CD14-positive monocyte (primary cell): ENCODE measurements around the gene SPOP. TPM values are rescaled to one million over a fixed set of nuclear protein-coding genes. Genes with fewer than 3 reads are reported as not detected.
A peak's percentile ranks its signal among the peaks of the same experiment; 100 is the strongest.

Experiments
- DNase-seq, 3 donors: peaks; one replicate each; pipeline ENCODE4 v3.0.0-alpha.2; 2011 to 2022
- H2AFZ ChIP-seq: 2 replicates; pipeline ENCODE4 v1.6.0; 2012; ENCODE audit warnings: mild to moderate bottlenecking, low read depth, low read length, inconsistent platforms; ENCODE audit not compliant: insufficient read depth, poor library complexity, severe bottlenecking
- H3K27ac ChIP-seq, 2 donors: 1 replicate in 1 of 2; 2 replicates in 1 of 2; pipeline ENCODE4 v1.5.1; 2012 to 2013; ENCODE audit warnings: low read length in 2 of 2, control low read depth in 1 of 2, inconsistent platforms in 1 of 2, low read depth in 1 of 2, mild to moderate bottlenecking in 1 of 2
- H3K27me3 ChIP-seq, 2 donors: one replicate each; pipeline versions ENCODE4 v1.6.0 to v1.6.1; 2011 to 2013; ENCODE audit warnings: low read length in 2 of 2; ENCODE audit not compliant: control insufficient read depth in 2 of 2, insufficient read depth in 2 of 2
- H3K36me3 ChIP-seq, 2 donors: replicated peaks in 1 of 2; 1 replicate in 1 of 2; 2 replicates in 1 of 2; pipeline versions ENCODE4 v1.5.1 to v1.6.1; 2012 to 2013; ENCODE audit warnings: low read length in 2 of 2, control low read depth in 1 of 2, inconsistent platforms in 1 of 2, mild to moderate bottlenecking in 1 of 2; ENCODE audit not compliant: insufficient read depth in 2 of 2, control insufficient read depth in 1 of 2
- H3K4me1 ChIP-seq, 2 donors: 1 replicate in 1 of 2; 2 replicates in 1 of 2; pipeline versions ENCODE4 v1.5.1 to v1.6.1; 2012 to 2013; ENCODE audit warnings: low read length in 2 of 2, control low read depth in 1 of 2, inconsistent platforms in 1 of 2, mild to moderate bottlenecking in 1 of 2, moderate library complexity in 1 of 2; ENCODE audit not compliant: insufficient read depth in 2 of 2, control insufficient read depth in 1 of 2
- H3K4me2 ChIP-seq: replicated peaks from 2 replicates; pipeline ENCODE3; 2012; ENCODE audit warnings: low read length, moderate library complexity, mild to moderate bottlenecking; ENCODE audit not compliant: poor library complexity, severe bottlenecking; ENCODE audit errors: extremely low read depth
- H3K4me3 ChIP-seq, 3 experiments: fragments of 200-600 bp in 1 of 3; sonication (generic) in 1 of 3; replicated peaks in 1 of 3; 1 replicate in 2 of 3; 2 replicates in 1 of 3; pipeline ENCODE4 v1.5.1; 2011 to 2013; ENCODE audit warnings: low read length in 3 of 3, mild to moderate bottlenecking in 3 of 3, control low read depth in 2 of 3, low read depth in 2 of 3, inconsistent platforms in 1 of 3, moderate library complexity in 1 of 3
- H3K79me2 ChIP-seq: 2 replicates; pipeline ENCODE4 v1.6.0; 2012; ENCODE audit warnings: mild to moderate bottlenecking, control low read depth, inconsistent platforms, low read length, moderate library complexity; ENCODE audit not compliant: insufficient read depth
- H3K9ac ChIP-seq: 2 replicates; pipeline ENCODE4 v1.6.0; 2017; ENCODE audit warnings: low read length, mild to moderate bottlenecking; ENCODE audit not compliant: insufficient read depth, poor library complexity, severe bottlenecking
- H3K9me3 ChIP-seq, 2 donors: replicated peaks in 1 of 2; 1 replicate in 1 of 2; 2 replicates in 1 of 2; pipeline versions ENCODE4 v1.5.1 to v1.6.1; 2012 to 2013; ENCODE audit warnings: low read length in 2 of 2, control low read depth in 1 of 2; ENCODE audit not compliant: control insufficient read depth in 1 of 2, insufficient read depth in 1 of 2
- H4K20me1 ChIP-seq: 2 replicates; pipeline ENCODE4 v1.6.0; 2012; ENCODE audit warnings: mild to moderate bottlenecking, low read length, control low read depth, moderate library complexity; ENCODE audit not compliant: insufficient read depth
- H3K27ac Mint-ChIP-seq, 7 donors: one replicate each; pipeline ENCODE4 v1.8.0; 2020; ENCODE audit warnings: mild to moderate bottlenecking in 7 of 7, mixed read lengths in 7 of 7, moderate library complexity in 6 of 7, inconsistent platforms in 2 of 7
- H3K27me3 Mint-ChIP-seq, 3 donors: one replicate each; pipeline ENCODE4 v1.8.0; 2021 to 2022; ENCODE audit warnings: low read depth in 3 of 3, mild to moderate bottlenecking in 3 of 3, mixed read lengths in 3 of 3, moderate library complexity in 3 of 3, inconsistent platforms in 1 of 3
- H3K36me3 Mint-ChIP-seq, 2 donors: one replicate each; pipeline ENCODE4 v1.8.0; 2020; ENCODE audit warnings: mixed read lengths in 2 of 2, inconsistent platforms in 1 of 2, mild to moderate bottlenecking in 1 of 2
- H3K4me1 Mint-ChIP-seq: one replicate; pipeline ENCODE4 v1.8.0; 2020; ENCODE audit warnings: mild to moderate bottlenecking, mixed read lengths
- H3K4me3 Mint-ChIP-seq, 2 donors: one replicate each; pipeline ENCODE4 v1.8.0; 2020; ENCODE audit warnings: mild to moderate bottlenecking in 2 of 2, mixed read lengths in 2 of 2, moderate library complexity in 1 of 2
- H3K9me3 Mint-ChIP-seq, 7 donors: one replicate each; pipeline ENCODE4 v1.8.0; 2020 to 2022; ENCODE audit warnings: mixed read lengths in 7 of 7, mild to moderate bottlenecking in 6 of 7, moderate library complexity in 6 of 7, inconsistent platforms in 2 of 7
- WGBS: methylation state at CpG from one replicate; pipeline ENCODE4 v1.1.5; 2013; ENCODE audit warnings: missing lambda C conversion rate; ENCODE audit not compliant: insufficient coverage; 5-methylcytosine and 5-hydroxymethylcytosine counted together
- intact Hi-C, 2 donors: fragments of 100-400 bp; cut with micrococcal nuclease; formaldehyde crosslinking; loops; one replicate each; pipeline versions ENCODE4 v1.15.0 to v1.15.1; 2023
- polyA minus RNA-seq: library from RNA; depleted of rRNA, polyadenylated mRNA; stranded (reverse); fragments of >200 nt; gene quantifications from 2 replicates; pipeline ENCODE4 v1.2.3, GENCODE V29; 2012
- polyA plus RNA-seq, 3 donors: library from polyadenylated mRNA; depleted of rRNA in 1 of 3; unstranded in 2 of 3; stranded (reverse) in 1 of 3; fragments of 300-500 nt in 2 of 3; fragments of >200 nt in 1 of 3; fragmentation: Illumina TruSeq in 2 of 3; gene quantifications; 1 replicate in 2 of 3; 2 replicates in 1 of 3; pipeline ENCODE4 v1.2.3, GENCODE V29; 2012 to 2021
- total RNA-seq, 12 experiments: library from RNA in 1 of 12; stranded (reverse) in 1 of 12; fragments of 120-200 nt in 1 of 12; gene quantifications; one replicate each; pipeline ENCODE4 v1.2.4 and lab custom pipeline; 2013 to 2026; ENCODE audit warnings: mixed read lengths in 6 of 12, inconsistent platforms in 1 of 12
- TF ChIP-seq, protein P1 (sequence below): fragments of 200-600 bp; IDR thresholded peaks from one replicate; pipeline ENCODE4 v1.8.0; 2022; ENCODE audit warnings: antibody characterized with exemption, mild to moderate bottlenecking

Gene SPOP
- 73.0 TPM for total RNA-seq (2013)
- polyA plus RNA-seq (10 to 100 TPM; 41.3 to 65.5 (median 63.2) TPM), polyA minus RNA-seq (38.7 and 42.0 TPM in 2 replicates), total RNA-seq (lab: John Stamatoyannopoulos, UW) (13.6 to 76.0 (median 51.6) reads per million in 11 experiments)

DNA sequence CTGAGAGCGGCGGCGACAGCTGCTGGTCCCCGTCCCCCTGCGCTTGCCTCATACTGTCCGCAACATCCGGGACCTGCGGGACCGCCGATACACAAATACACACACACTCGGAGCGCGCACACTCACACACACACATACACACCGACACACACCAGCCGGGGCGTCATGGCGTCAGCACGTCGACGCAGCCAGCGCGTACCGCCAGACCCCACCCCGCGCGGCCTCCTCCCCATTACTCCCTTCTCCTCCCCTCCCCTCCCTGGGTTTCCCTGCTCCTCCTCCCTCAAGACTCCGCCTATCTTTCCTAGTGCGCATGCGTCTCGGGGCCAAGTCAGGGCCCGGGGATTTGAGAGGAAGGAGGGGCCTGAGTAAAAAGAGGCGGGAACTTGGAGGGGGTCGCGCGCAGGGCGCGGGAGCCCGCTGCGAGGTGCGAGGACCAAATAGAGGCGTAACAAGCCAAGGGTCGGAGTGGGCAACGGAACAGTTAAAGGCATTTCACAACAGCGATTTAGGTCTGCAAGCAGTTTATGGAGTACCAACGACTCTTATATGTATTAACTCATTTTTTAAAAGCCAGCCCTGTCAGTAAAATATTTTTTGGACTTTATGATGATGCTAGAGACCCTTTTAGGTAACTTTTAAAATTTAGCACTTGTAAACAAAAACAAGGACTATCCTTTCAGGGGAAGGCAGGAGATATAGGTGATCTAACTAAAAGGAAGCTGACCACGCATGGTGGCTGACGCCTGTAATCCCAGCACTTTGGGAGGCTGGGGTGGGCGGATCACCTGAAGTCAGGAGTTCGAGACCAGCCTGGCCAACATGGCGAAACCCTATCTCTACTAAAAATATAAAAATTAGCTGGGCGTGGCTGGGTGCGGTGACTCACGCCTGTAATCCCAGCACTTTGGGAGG lies at the start of gene SPOP:
Gene SPOP (minus strand): TSS at position 165 of the 915 bp plus-strand sequence. CDS start 55,287 bp downstream, outside the sequence.
- H3K36me3 ChIP-seq = peaks cover 6 to 12% of the 10 kb centered on the region in 2 donors
- H3K4me2 ChIP-seq = peak within 1 kb of the TSS; percentile 96
- DNase-seq = peak; percentile 98 to 100 (median 99)
- 8% methylated on average over 25 of the region's 53 CpGs for WGBS
- intact Hi-C loops = no loop called here
- no peaks in the 10 kb centered on the region for H3K27me3 ChIP-seq
- Mint-ChIP-seq H3K4me1 (peaks cover 49% of the 10 kb centered on the region), H3K4me3 (peak within 1 kb of the TSS; percentile 91 to 95), H3K27ac (peak within 1 kb of the TSS; percentile 98 to 100 (median 100)), H3K36me3 (peaks cover 12 to 17% of the 10 kb centered on the region in 2 donors), H3K9me3 (no peaks in the 10 kb centered on the region), H3K27me3 (peaks cover 0 to 4% (median 0%) of the 10 kb centered on the region in 3 donors)
- peak within 1 kb of the TSS; percentile 96 for H3K27ac ChIP-seq
- peaks cover 22% of the 10 kb centered on the region for H4K20me1 ChIP-seq
- H3K9me3 ChIP-seq = no peaks in the 10 kb centered on the region
- peak within 1 kb of the TSS; percentile 81 for H2AFZ ChIP-seq
- TF ChIP-seq, protein P1, sequence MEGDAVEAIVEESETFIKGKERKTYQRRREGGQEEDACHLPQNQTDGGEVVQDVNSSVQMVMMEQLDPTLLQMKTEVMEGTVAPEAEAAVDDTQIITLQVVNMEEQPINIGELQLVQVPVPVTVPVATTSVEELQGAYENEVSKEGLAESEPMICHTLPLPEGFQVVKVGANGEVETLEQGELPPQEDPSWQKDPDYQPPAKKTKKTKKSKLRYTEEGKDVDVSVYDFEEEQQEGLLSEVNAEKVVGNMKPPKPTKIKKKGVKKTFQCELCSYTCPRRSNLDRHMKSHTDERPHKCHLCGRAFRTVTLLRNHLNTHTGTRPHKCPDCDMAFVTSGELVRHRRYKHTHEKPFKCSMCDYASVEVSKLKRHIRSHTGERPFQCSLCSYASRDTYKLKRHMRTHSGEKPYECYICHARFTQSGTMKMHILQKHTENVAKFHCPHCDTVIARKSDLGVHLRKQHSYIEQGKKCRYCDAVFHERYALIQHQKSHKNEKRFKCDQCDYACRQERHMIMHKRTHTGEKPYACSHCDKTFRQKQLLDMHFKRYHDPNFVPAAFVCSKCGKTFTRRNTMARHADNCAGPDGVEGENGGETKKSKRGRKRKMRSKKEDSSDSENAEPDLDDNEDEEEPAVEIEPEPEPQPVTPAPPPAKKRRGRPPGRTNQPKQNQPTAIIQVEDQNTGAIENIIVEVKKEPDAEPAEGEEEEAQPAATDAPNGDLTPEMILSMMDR = no peak
- peaks cover 38% of the 10 kb centered on the region for H3K79me2 ChIP-seq
- peak within 1 kb of the TSS; percentile 92 for H3K9ac ChIP-seq
- H3K4me3 ChIP-seq = peak within 1 kb of the TSS; percentile 70 to 81 (median 79)
- H3K4me1 ChIP-seq = peaks cover 41 to 50% of the 10 kb centered on the region in 2 donors

DNA sequence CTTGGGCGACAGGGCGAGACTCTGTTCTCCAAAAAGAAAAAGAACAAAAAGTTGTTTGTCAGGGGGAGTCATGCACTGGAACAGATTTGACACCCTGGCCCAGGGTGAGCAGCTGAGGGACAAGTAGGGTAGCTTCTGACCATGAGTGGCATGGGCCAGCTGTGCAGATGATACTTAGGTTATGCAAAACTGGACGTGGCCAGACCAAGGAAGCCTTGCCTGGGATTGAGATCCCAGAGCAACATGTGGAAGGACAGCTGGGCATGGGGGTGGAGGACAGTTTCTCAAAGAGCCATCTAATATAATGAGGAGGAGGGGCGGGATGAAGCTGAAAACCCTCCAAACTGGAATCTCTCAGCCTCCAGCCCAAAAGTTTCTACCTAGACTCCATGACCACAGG lies 49.5 kb upstream of the SPOP start:
- WGBS = 90% methylated on average over 3 of the region's 4 CpGs
- Mint-ChIP-seq H3K4me3 (no peak overlapping the region), H3K27me3 (no peaks in the 10 kb centered on the region), H3K27ac (peak overlapping the region in 2 of 7 donors; percentile 62 to 78), H3K36me3 (peaks cover 40 to 60% of the 10 kb centered on the region in 2 donors), H3K9me3 (peaks cover 0 to 7% (median 0%) of the 10 kb centered on the region in 7 donors), H3K4me1 (peaks cover 53% of the 10 kb centered on the region)
- Histone ChIP-seq H3K79me2 (peaks cover 69% of the 10 kb centered on the region), H2AFZ (no peak overlapping the region), H3K9ac (no peak overlapping the region), H3K36me3 (peaks cover 8 to 45% of the 10 kb centered on the region in 2 donors), H3K4me2 (no peak overlapping the region), H3K9me3 (no peaks in the 10 kb centered on the region), H3K27me3 (no peaks in the 10 kb centered on the region), H4K20me1 (no peaks in the 10 kb centered on the region), H3K4me1 (peaks cover 23% of the 10 kb centered on the region in 2 donors), H3K27ac (peak overlapping the region in 1 of 2 donors; percentile 59), H3K4me3 (no peak overlapping the region)
- TF ChIP-seq, protein P1 = no peak
- intact Hi-C loops = loop anchor here in 1 of 2 donors (5.0 kb wide), 1 partner anchor 35 kb away; the partner anchor contains the start of gene FAM117A
- no peak for DNase-seq
